ENCODE data around the gene VCAM1.

- TF ChIP-seq FOSL1 (IDR thresholded peaks at IDR 0.05; ENCODE audit: insufficient read depth, low read depth, low read length) (no peak), CBX8 (IDR thresholded peaks at IDR 0.05; ENCODE audit: borderline replicate concordance, low read depth, low read length) (no peak), POLR2AphosphoS5 (IDR thresholded peaks at IDR 0.05; ENCODE audit: low read depth, low read length) (no peak), CTCF (IDR thresholded peaks at IDR 0.05; ENCODE audit: control extremely low read depth in 1 of 3, insufficient read depth in 1 of 3, low read depth in 1 of 3, low read length in 3 of 3) (no peak), SP4 (IDR thresholded peaks at IDR 0.05; ENCODE audit: low read length) (no peak), POLR2A (IDR thresholded peaks at IDR 0.05; ENCODE audit: control extremely low read depth in 1 of 2, low read depth in 2 of 2, low read length in 2 of 2) (no peak)
Measured at GRCh38 chr1:100704473-100704872, 15.1 kb upstream of the VCAM1 start.

Measured in H1 (cell line).